ENCODE measurements around the gene LPAR5. TPM values are rescaled to one million over a fixed set of nuclear protein-coding genes. Genes with fewer than 3 reads are reported as not detected.

LPAR5 gene
- total and polyA plus RNA-seq, 2 experiments from 2014 or later: 0.32 to 0.38 TPM

- peaks cover 65% of the 10 kb centered on the region for H3K36me3 Mint-ChIP-seq (ENCODE audit: low read depth)
- no peaks in the 10 kb centered on the region; the same call in 2 of the 3 replicates for H3K9me3 Mint-ChIP-seq
- Histone ChIP-seq H3K9me2 (ENCODE audit: insufficient read depth) (peaks cover 6% of the 10 kb centered on the region; the same call in 1 of the 2 replicates), H3K27ac (ENCODE audit: low read depth) (no peak overlapping the region), H4K20me1 (replicated peaks; ENCODE audit: insufficient read depth) (peaks cover 33% of the 10 kb centered on the region), H3K36me3 (ENCODE audit: insufficient read depth) (peaks cover 32% of the 10 kb centered on the region), H3K4me1 (ENCODE audit: insufficient read depth) (peaks cover 29% of the 10 kb centered on the region), H3K27me3 (ENCODE audit: insufficient read depth) (no peaks in the 10 kb centered on the region), H3K4me2 (peak overlapping the region; percentile 96), H3K79me2 (replicated peaks; ENCODE audit: insufficient read depth) (peaks cover 53% of the 10 kb centered on the region), H3K4me3 (peak overlapping the region; percentile 88), H3F3A (replicated peaks; ENCODE audit: low read depth) (peaks cover 20% of the 10 kb centered on the region; the same call in 1 of the 2 replicates), H2AFZ (no peak overlapping the region)
- H3K4me1 Mint-ChIP-seq: peaks cover 28% of the 10 kb centered on the region
- H3K27me3 Mint-ChIP-seq (ENCODE audit: insufficient read depth, low read depth, poor library complexity): peaks cover 11% of the 10 kb centered on the region
- H3K4me3 Mint-ChIP-seq: no peak overlapping the region; the same call in 2 of the 3 replicates
- DNase-seq (ENCODE audit: low spot score): no peak
- TF ChIP-seq ZNF331 (CRISPR knock-in tag; IDR thresholded peaks at IDR 0.05; ENCODE audit: low read depth) (no peak), JUNB (IDR thresholded peaks at IDR 0.05; ENCODE audit: unreplicated experiment) (no peak), CTCF (conservative IDR thresholded peaks at IDR 0.05; ENCODE audit: low read depth in 2 of 2) (no peak), ZNF462 (CRISPR knock-in tag; IDR thresholded peaks at IDR 0.05) (no peak), ETS1 (IDR thresholded peaks at IDR 0.05) (no peak), CREB1 (CRISPR knock-in tag; IDR thresholded peaks at IDR 0.05; ENCODE audit: low read depth) (no peak), ZNF114 (CRISPR knock-in tag; IDR thresholded peaks at IDR 0.05) (no peak), NANOG (IDR thresholded peaks at IDR 0.05; ENCODE audit: borderline replicate concordance) (no peak), POLR2AphosphoS5 (IDR thresholded peaks at IDR 0.05; ENCODE audit: low read depth) (no peak), EZH2phosphoT487 (IDR thresholded peaks at IDR 0.05; ENCODE audit: unreplicated experiment) (no peak), REST (IDR thresholded peaks at IDR 0.05; ENCODE audit: unreplicated experiment) (no peak), EZH2 (IDR thresholded peaks at IDR 0.05; ENCODE audit: low read depth, unreplicated experiment) (no peak), STAT1 (IDR thresholded peaks at IDR 0.05; ENCODE audit: unreplicated experiment) (no peak)
- no peak for ATAC-seq
- H3K27ac Mint-ChIP-seq: peak overlapping the region; percentile 68
Observed at GRCh38 chr12:6604259-6605029, 31.3 kb downstream of the LPAR5 start.
